Measurements from ENCODE around the gene MRAP.

Gene MRAP

DNA sequence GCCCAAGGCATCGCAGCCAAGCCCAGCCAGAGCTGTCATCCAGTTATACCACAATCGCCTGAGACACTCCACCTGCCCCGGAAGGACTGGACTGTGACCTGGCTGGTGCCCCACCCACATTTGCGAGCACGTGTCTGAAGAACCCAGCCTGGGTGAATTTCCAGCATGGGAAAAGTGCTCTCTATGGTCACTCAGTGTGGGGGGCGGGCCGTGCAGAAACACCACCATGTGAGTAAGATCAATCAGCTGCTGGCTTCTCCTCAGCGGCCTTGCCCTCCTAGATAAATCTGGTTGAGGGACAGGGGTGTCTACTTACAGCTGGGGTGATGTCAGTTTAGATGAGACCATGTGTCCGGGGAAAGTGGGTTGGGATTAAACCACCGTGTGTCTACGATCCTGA is 49.3 kb downstream of the MRAP start:
- in situ Hi-C loops (cut with MboI; ENCODE audit: low sequenced_read_pairs) = no loop called here

DNA sequence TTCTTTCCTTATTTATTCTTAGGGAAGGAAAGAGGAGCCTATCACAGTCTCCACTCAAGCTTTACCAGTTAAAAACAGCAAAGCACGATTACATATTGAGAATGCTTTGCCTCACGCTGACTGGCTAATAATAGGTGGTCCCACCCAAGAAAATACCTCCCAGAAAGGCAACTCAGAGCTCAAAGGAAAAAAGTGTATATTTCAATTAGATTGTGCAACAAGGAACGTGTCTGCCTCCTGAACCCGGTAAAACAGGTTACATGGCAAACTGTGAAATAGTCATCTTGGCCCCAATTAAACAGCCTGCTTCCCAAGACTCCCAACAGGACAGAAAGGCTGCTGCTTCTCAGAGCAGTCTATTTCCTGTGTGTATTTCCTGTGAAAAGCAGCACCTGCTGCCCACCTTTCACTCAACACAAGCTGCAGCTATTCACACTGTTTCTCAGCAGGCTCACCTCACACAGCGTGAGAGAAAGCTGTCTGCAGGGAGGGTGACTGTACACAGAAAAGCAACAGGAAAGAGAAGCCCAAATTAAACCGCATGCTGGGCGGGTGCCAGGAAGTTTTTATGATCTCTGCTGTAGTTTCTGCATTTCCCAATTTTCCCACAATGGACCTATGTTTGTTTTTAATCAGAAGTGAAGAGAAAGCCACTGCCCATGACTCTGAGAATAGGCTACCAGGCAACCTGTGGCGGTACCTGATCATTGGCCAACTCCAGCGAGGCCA is 50.1 kb downstream of the MRAP start:
- in situ Hi-C loops (cut with MboI; ENCODE audit: low sequenced_read_pairs) = no loop called here

GRCh38 chr21:32349333-32349944 is 50.8 kb downstream of the MRAP start:
- in situ Hi-C loops (cut with MboI; ENCODE audit: low sequenced_read_pairs) = no loop called here

DNA sequence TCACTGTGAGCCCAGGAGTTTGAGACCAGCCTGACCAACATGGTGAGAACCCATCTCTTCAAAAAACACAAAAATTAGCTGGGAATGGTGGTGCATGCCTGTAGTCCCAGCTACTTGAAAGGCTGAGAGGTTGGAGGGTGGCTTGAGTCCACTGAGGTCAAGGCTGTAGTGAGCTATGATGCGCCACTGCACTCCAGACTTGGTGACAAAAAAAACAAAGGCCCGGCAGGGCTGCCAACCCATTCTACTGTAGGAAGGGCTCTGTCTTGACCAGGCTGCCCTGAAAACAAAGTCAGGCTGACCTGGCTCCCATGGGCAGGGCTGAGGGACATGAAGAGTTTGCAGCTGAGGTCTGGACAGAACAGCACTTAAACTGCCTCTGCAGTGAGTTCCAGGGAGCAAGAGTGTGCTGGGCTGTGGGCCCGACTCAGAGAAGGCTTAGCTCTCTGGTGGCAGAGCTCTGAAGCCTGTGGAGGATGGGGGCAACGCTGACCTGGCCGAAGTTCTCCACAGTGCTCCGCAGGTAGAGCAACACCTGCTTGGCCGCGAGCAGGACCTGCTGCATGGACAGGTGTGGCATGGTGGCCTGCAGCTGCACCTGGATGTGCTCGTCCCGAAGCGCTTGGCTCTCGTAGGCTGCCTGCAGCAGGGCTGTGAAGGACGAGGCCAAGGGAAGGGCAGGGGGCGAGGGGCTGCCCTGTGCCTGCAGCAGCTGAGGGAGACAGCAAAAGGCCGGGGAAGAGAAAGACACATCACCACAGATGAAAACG is 51.7 kb downstream of the MRAP start:
- in situ Hi-C loops (cut with MboI; ENCODE audit: low sequenced_read_pairs) = no loop called here

- in situ Hi-C loops (cut with MboI; ENCODE audit: low sequenced_read_pairs) = no loop called here
These were observed 52.3 kb downstream of the MRAP start for GRCh38 chr21:32350981-32351380.

- in situ Hi-C loops (cut with MboI; ENCODE audit: low sequenced_read_pairs) = no loop called here
These were observed 52.8 kb downstream of the MRAP start for GRCh38 chr21:32351428-32351827.

DNA sequence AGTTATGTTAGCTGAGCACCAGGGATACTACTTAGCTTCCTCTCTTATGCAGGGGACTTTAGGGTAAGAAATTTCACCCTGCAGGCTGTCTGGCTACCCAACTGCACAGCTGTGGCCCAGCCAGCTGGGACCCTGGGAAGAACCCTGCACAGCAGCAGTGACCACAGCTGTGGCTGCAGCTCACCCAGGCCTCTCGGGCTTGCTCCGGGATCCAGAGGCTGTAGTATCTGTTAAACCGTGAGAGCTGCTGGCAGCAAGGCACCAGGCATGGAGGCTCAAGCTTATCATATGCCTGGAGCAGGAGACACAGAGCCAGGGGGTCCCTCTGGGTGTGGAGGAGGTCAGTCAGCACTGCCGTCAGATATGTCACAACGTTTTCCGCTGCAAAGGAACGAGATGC is 53.9 kb downstream of the MRAP start:
- in situ Hi-C loops (cut with MboI; ENCODE audit: low sequenced_read_pairs) = no loop called here

GRCh38 chr21:32353002-32353711 is 54.5 kb downstream of the MRAP start:
- in situ Hi-C loops (cut with MboI; ENCODE audit: low sequenced_read_pairs) = no loop called here

GRCh38 chr21:32356874-32357395 is 58.3 kb downstream of the MRAP start:
- in situ Hi-C loops (cut with MboI; ENCODE audit: low sequenced_read_pairs) = no loop called here

DNA sequence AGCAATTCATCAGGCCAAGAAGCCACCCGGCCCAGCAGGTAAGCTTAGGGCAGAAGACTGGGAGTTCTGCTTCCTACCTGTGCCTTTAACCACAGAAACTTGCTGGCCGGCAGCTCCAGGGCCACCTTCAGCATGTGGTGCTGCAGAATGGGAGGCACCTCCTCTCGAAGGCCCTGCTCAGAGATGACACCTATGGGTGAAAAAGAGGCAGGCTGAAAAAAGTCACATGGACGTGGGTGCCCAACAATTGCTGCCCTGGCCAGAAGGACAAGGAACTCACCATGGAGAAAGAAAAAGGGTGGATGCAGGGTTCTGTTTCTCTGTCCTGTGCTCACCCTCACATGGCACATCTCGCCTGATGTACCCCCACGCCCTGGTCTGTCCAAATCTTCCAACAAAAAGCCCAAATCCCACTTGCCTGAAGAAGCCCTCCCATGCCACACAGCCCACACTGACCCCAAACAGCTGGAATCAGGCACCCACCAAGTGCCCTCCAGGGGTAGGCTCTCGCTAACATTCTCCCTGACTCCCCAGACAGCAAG is 61.1 kb downstream of the MRAP start:
- in situ Hi-C loops (cut with MboI; ENCODE audit: low sequenced_read_pairs) = no loop called here

DNA sequence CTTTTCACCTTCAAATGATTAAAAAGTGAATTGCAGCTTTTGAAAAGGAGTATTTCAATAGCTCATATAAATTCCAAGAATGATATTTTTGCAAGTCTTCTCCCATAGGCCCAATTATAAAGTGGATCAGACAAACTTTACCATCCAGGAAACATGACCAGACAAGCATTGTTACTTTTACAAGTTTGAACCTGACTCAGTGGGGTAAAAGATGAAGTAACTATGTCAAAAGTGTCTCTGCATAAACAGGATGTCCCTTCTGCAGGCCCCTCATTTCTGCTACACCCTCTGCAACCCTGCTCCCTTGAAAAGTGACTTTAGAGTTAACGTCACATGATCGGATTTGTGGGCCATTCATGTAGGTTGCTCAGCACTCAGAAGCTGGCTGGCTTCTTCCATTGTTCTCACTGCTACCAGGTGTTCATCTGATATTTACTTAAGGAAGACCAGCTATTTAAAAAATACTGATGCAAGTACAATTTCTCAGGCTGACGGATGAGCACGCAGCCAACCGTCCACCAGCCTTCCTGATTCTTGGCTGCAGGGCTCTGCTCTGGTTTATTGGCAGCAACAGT is 61.8 kb downstream of the MRAP start:
- in situ Hi-C loops (cut with MboI; ENCODE audit: low sequenced_read_pairs) = no loop called here
